HL-60/S4 treated with phorbol 12-myristate 13-acetate at 8.2 ng/mL for 4 days and 3 days (cell line): ENCODE results near the gene PABPC5.

ENCODE experiments used
- in situ Hi-C: fragments of 300-500 bp; cut with MboI; formaldehyde crosslinking; loops from 2 replicates; pipeline ENCODE4 v1.15.0; 2022; ENCODE audit warnings: low sequenced_read_pairs

The PABPC5 gene

GRCh38 chrX:91434351-91435168 is at the start of gene PABPC5:
Gene PABPC5 (plus strand): TSS chrX:91434839. CDS start chrX:91435578, 739 bp downstream.
- in situ Hi-C loops = no loop called here

DNA sequence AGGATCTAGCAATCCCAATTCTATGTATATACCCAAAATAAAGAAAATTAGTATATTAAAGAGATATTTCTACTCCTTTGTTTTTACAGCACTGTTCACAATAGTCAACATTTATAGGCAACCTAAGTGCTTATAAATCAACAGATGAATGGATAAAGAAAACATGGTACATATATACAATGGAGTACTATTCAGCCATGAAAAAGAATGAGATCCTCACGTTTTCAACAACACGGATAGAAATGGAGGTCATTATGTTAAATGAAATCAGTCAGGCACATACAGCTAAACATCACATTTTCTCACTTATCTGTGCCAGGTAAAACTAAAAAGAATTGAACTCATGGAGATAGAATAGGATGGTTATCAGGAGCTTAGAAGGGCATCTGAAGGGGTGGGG is 45.6 kb upstream of the PABPC5 start:
- in situ Hi-C loops = no loop called here

GRCh38 chrX:91414713-91415112 is 19.9 kb upstream of the PABPC5 start:
- in situ Hi-C loops = no loop called here

DNA sequence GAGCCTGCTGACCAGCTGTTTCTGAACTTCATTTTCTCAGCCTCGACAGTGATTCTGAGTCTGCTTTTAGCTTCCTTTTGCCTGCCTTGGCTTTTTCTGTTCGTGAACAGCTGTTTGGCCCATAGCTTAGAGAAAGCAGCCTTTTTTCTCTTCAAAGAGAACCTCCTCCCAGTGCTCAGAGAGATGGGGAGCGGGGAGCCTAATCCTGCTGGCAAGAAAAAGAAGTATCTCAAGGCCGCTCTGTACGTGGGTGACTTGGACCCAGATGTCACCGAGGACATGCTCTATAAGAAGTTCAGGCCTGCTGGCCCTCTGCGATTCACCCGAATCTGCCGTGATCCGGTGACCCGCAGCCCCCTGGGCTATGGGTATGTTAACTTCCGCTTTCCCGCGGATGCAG is 756 bp downstream of the PABPC5 start:
- in situ Hi-C loops = no loop called here
